A673 (cell line): ENCODE data around the gene ZDHHC8. TPM values are rescaled to one million over a fixed set of nuclear protein-coding genes. Genes with fewer than 3 reads are reported as not detected.

Experiments used
- BruUV-seq: library from RNA; stranded (reverse); fragments of 400-500 nt; replicated peaks from 2 replicates; lab custom pipeline; 2021; lab: Mats Ljungman, UMichigan
- CTCF ChIA-PET: fragments of 300-600 bp; sonication (Branson Sonifier 250); formaldehyde crosslinking; loops from one replicate; lab custom pipeline; 2022; ENCODE audit warnings: antibody characterized with exemption; lab: Charles Lee
- POLR2A ChIA-PET: fragments of 300-600 bp; sonication (Branson Sonifier 250); formaldehyde crosslinking; loops from one replicate; lab custom pipeline; 2022; ENCODE audit warnings: antibody characterized with exemption; ENCODE audit not compliant: low non-redundant PET; lab: Charles Lee
- DNase-seq: peaks from one replicate; pipeline ENCODE4 v3.0.0-alpha.2; 2015; ENCODE audit warnings: low spot score
- H3K27ac ChIP-seq: fragments of 200-600 bp; sonication (generic); 2 replicates; pipeline ENCODE4 v1.5.1; 2016; ENCODE audit warnings: mixed run types, low read depth, mild to moderate bottlenecking, mixed read lengths, antibody characterized with exemption, low read length; ENCODE audit not compliant: poor library complexity, severe bottlenecking
- H3K27me3 ChIP-seq: fragments of 200-600 bp; sonication (generic); replicated peaks from 2 replicates; pipeline ENCODE4 v1.6.1; 2017; ENCODE audit warnings: mixed run types, low read depth, mild to moderate bottlenecking, mixed read lengths, antibody characterized with exemption, low read length; ENCODE audit not compliant: insufficient read depth, poor library complexity
- H3K36me3 ChIP-seq: fragments of 200-600 bp; sonication (generic); 2 replicates; pipeline ENCODE4 v1.6.1; 2016; ENCODE audit warnings: mixed run types, mild to moderate bottlenecking, mixed read lengths, antibody characterized with exemption, low read length; ENCODE audit not compliant: insufficient read depth, poor library complexity, severe bottlenecking
- H3K4me1 ChIP-seq: fragments of 200-600 bp; sonication (generic); 2 replicates; pipeline ENCODE4 v1.6.1; 2017; ENCODE audit warnings: mixed run types, mild to moderate bottlenecking, mixed read lengths, antibody characterized with exemption, low read length; ENCODE audit not compliant: insufficient read depth, poor library complexity, severe bottlenecking
- H3K4me3 ChIP-seq: fragments of 200-600 bp; sonication (generic); 2 replicates; pipeline ENCODE4 v1.5.1; 2016; ENCODE audit warnings: low read depth, mixed run types, mild to moderate bottlenecking, mixed read lengths, low read length; ENCODE audit not compliant: poor library complexity, severe bottlenecking
- H3K9me3 ChIP-seq: fragments of 200-600 bp; sonication (generic); 2 replicates; pipeline ENCODE4 v1.6.1; 2016; ENCODE audit warnings: mixed run types, low read depth, mild to moderate bottlenecking, mixed read lengths, antibody characterized with exemption, low read length; ENCODE audit not compliant: poor library complexity, severe bottlenecking
- EZH2 ChIP-seq: fragments of 200-600 bp; sonication (generic); IDR thresholded peaks from 2 replicates; pipeline ENCODE4 v1.6.1; 2017; ENCODE audit warnings: borderline replicate concordance, low read depth, mild to moderate bottlenecking, mixed read lengths, antibody characterized with exemption, low read length; ENCODE audit not compliant: poor library complexity, severe bottlenecking
- intact Hi-C: fragments of 100-400 bp; cut with micrococcal nuclease; formaldehyde crosslinking; loops from one replicate; pipeline ENCODE4 v1.10.0; 2022; ENCODE audit not compliant: unreplicated experiment
- total RNA-seq: library from RNA; stranded (reverse); gene quantifications from 2 replicates; pipeline ENCODE4 v1.2.3, GENCODE V29; 2021
- TF ChIP-seq, protein P1 (sequence below): fragments of 300-800, 200-600 bp; sonication (generic); conservative IDR thresholded peaks from 2 replicates; pipeline ENCODE4 v1.5.1; 2017; ENCODE audit warnings: low read depth, mild to moderate bottlenecking, antibody characterized with exemption, low read length, moderate library complexity, mixed read lengths

ZDHHC8 gene
- total RNA-seq, 1 experiment from 2014 or later: 58.8 TPM

DNA sequence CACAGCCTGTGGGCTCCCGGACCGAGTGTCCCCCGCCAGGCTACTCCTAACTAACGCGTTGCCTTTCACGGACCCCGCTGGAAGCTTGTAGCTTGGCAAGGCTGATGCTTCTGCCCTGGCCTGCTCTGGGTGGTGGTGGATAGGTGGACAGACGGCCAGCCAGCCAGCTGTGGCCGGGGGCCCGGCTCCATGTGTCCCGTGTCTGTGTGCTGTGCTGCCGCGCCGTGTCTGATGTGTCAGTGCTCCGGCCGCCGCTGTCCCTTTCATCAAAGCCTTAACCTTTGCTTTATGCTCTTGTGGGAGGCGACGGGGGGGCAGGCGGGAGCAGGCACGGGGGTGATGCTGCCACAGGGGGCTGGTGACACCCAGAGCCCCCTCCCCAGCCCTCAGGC, 14.2 kb downstream of the ZDHHC8 start:
- Histone ChIP-seq H3K4me3 (no peak overlapping the region), H3K27ac (no peak overlapping the region), H3K9me3 (no peaks in the 10 kb centered on the region), H3K27me3 (no peaks in the 10 kb centered on the region), H3K36me3 (no peaks in the 10 kb centered on the region), H3K4me1 (no peaks in the 10 kb centered on the region)
- DNase-seq: no peak
- ChIA-PET POLR2A (no interaction called here), CTCF (no interaction called here)
- TF ChIP-seq, protein P1, sequence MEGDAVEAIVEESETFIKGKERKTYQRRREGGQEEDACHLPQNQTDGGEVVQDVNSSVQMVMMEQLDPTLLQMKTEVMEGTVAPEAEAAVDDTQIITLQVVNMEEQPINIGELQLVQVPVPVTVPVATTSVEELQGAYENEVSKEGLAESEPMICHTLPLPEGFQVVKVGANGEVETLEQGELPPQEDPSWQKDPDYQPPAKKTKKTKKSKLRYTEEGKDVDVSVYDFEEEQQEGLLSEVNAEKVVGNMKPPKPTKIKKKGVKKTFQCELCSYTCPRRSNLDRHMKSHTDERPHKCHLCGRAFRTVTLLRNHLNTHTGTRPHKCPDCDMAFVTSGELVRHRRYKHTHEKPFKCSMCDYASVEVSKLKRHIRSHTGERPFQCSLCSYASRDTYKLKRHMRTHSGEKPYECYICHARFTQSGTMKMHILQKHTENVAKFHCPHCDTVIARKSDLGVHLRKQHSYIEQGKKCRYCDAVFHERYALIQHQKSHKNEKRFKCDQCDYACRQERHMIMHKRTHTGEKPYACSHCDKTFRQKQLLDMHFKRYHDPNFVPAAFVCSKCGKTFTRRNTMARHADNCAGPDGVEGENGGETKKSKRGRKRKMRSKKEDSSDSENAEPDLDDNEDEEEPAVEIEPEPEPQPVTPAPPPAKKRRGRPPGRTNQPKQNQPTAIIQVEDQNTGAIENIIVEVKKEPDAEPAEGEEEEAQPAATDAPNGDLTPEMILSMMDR: no peak
- no peak for TF ChIP-seq EZH2
- BruUV-seq: no TSS peak
- intact Hi-C loops: no loop called here

DNA sequence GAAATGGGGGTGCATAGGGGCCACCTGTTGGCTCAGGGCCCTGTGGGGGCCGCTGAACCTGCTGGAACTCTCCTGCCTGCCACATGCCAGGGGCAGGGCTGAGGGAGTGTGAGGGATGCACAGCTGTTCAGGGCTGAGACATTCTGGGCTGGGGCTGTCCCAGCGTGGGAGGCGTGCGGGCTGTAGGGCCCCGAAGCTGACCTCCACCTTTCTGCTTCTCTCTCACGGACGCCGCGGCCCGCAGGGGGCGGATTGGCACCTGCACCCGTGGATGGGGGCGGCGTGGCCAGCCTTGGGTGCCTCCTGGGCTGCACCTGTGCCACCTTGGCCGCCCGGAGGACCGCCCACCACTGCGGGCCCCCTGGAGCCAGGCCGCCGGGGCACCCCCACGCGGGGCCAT, 15.2 kb downstream of the ZDHHC8 start:
- no peak for DNase-seq
- H3K36me3 ChIP-seq: no peaks in the 10 kb centered on the region
- H3K9me3 ChIP-seq: no peaks in the 10 kb centered on the region
- TF ChIP-seq EZH2: no peak
- TF ChIP-seq, protein P1: no peak
- no TSS peak for BruUV-seq
- ChIA-PET CTCF (no interaction called here), POLR2A (no interaction called here)
- H3K4me1 ChIP-seq: no peaks in the 10 kb centered on the region
- no peak overlapping the region for H3K4me3 ChIP-seq
- intact Hi-C loops: no loop called here
- H3K27me3 ChIP-seq: no peaks in the 10 kb centered on the region
- no peak overlapping the region for H3K27ac ChIP-seq

DNA sequence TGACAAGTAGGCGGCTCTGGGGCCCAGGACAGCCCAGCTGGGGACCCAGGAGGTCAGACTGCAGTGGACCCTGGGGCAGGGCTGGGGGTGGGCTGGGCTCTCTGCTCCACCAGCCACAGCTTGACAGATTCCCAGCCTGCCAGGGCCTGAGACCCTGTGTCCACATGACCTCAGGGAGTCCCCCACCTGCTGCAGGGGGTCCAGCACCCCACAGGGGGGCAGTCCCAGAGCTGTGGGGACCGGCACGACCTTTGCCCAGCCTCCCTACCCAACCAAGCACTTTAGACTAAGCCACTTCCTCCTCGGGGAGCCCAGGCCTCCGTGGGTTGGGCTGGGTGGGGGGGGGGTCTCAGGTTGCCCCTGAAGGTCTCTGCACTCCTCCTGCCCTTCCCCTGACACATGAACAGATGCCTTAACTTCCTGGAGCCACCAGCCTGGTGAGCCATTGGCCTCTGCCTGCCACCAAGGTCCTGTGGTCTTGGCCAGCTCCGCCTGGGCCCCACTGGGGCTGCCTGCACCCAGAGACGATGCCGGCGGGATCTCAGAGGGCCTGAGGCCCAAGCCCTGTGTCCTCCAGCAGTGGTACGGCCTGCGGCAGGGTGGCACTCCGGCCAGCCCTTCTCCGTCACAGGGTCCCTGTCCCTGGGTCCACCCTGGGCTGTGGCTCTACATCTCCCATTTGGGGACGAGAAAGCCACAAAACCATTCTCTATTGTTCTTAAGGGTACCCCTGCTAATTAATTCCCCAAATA, 15.8 kb downstream of the ZDHHC8 start:
- CTCF ChIA-PET: no interaction called here
- POLR2A ChIA-PET: no interaction called here
- no peaks in the 10 kb centered on the region for H3K4me1 ChIP-seq
- no peak overlapping the region for H3K4me3 ChIP-seq
- no peak for TF ChIP-seq EZH2
- no peaks in the 10 kb centered on the region for H3K27me3 ChIP-seq
- no TSS peak for BruUV-seq
- no peaks in the 10 kb centered on the region for H3K36me3 ChIP-seq
- no peaks in the 10 kb centered on the region for H3K9me3 ChIP-seq
- no peak for DNase-seq
- intact Hi-C loops: no loop called here
- no peak overlapping the region for H3K27ac ChIP-seq

DNA sequence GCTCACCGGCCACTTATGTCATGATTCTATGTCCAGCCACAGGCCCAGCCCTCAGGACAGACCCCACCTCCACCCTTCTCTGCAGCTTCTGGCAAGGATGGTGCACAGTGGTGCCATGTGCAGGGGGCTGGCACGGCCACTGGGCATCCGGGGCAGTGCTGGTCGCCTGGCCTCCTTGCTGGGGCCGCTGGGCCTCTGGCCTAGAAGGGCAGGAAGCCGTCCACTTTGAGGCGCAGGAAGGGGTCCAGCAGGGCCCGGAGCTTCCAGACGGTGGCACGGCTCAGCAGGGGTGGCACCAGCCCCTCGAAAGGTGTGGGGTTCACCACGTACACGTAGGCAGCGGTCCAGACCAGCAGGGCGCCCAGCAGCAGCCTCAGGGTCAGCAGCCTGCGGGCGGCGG, 16.8 kb downstream of the ZDHHC8 start:
- intact Hi-C loops: no loop called here
- TF ChIP-seq, protein P1: no peak
- no peak for TF ChIP-seq EZH2
- no peak for DNase-seq
- Histone ChIP-seq H3K27me3 (no peaks in the 10 kb centered on the region), H3K4me1 (no peaks in the 10 kb centered on the region), H3K27ac (no peak overlapping the region), H3K4me3 (no peak overlapping the region), H3K9me3 (no peaks in the 10 kb centered on the region), H3K36me3 (no peaks in the 10 kb centered on the region)
- BruUV-seq: no TSS peak
- POLR2A ChIA-PET: no interaction called here
- CTCF ChIA-PET: no interaction called here
